ENCODE results near the gene ZNF326.

The ZNF326 gene

DNA sequence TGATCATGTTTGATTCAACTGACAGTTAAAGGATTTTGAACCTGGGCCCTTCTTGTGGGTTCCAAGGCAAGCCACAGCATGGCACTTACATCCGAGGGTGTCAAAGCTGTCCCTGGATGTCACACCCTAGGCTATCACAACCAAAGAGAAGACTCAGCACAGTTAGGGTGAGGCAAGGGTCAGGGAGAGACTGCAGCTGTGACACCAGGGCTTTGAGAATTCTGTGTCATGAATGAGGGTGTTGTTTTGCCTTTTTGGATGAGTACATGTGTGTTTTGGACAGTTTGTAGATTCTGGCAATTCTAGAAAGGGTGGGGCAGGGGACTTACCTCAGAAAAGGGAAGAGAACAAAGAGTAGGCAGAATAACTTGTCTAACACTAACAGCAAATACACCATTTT is 37.8 kb upstream of the ZNF326 start:
- H3K27me3 ChIP-seq (ENCODE audit: control insufficient read depth, low read length) = no peaks in the 10 kb centered on the region
- no peaks in the 10 kb centered on the region for H3K9me3 ChIP-seq (ENCODE audit: control insufficient read depth, insufficient read depth, low read length)
- no peaks in the 10 kb centered on the region for H3K36me3 ChIP-seq (ENCODE audit: control insufficient read depth, low read length)
- no peak overlapping the region for H3K4me3 ChIP-seq (ENCODE audit: low read length)
- no peak overlapping the region for H3K27ac ChIP-seq (ENCODE audit: low read depth, low read length)
- H3K4me2 ChIP-seq (ENCODE audit: low read length) = no peak overlapping the region
- no peaks in the 10 kb centered on the region for H3F3A ChIP-seq (ENCODE audit: control insufficient read depth, insufficient read depth)
- H3K9me2 ChIP-seq (replicated peaks; ENCODE audit: control insufficient read depth, low read length) = no peaks in the 10 kb centered on the region
- no peaks in the 10 kb centered on the region for H3K79me2 ChIP-seq (ENCODE audit: control insufficient read depth, low read length)
- TF ChIP-seq EZH2phosphoT487 (IDR thresholded peaks at IDR 0.05; ENCODE audit: borderline replicate concordance, low read length) = no peak
- TF ChIP-seq, protein P1, sequence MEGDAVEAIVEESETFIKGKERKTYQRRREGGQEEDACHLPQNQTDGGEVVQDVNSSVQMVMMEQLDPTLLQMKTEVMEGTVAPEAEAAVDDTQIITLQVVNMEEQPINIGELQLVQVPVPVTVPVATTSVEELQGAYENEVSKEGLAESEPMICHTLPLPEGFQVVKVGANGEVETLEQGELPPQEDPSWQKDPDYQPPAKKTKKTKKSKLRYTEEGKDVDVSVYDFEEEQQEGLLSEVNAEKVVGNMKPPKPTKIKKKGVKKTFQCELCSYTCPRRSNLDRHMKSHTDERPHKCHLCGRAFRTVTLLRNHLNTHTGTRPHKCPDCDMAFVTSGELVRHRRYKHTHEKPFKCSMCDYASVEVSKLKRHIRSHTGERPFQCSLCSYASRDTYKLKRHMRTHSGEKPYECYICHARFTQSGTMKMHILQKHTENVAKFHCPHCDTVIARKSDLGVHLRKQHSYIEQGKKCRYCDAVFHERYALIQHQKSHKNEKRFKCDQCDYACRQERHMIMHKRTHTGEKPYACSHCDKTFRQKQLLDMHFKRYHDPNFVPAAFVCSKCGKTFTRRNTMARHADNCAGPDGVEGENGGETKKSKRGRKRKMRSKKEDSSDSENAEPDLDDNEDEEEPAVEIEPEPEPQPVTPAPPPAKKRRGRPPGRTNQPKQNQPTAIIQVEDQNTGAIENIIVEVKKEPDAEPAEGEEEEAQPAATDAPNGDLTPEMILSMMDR (IDR thresholded peaks at IDR 0.05; ENCODE audit: low read depth, low read length, poor library complexity, severe bottlenecking) = no peak
- H3K4me1 ChIP-seq (ENCODE audit: control insufficient read depth, low read length) = peaks cover 19% of the 10 kb centered on the region
- H4K20me1 ChIP-seq (ENCODE audit: control insufficient read depth, insufficient read depth, low read depth, low read length) = no peaks in the 10 kb centered on the region

DNA sequence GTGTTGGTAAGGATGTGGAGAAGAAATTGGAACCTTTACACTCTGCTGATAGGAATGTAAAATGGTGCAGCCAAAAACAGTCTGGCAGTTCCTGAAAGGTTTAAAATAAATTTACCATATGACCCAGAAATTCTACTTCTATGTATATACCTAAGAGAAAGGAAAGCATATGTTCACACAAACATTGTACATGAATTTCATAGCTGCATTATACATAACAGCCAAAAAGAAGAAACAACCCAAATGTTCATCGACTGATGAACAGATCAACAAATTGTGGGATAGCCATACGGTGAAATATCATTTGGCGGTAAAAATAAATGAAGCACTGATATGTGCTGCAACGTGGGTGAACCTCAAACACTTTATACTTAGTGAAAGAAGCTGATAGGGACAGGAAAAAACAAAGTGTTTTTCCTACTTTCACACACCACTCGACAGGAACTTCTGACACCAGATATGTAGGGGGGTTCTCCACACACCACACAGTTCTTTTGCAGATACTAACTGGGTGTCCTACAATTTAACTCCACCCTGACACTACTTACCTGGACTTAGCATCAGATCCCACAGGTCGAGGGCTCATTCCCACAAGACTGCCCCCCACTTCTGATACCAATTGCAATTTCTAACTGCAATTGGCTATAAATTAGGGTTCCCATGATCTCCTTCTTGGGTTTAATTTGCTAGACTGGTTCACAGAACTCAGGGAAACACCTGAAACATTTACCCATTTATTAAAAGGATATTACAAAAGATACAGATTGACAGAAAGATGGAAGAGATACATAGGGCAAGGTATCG is 35.9 kb upstream of the ZNF326 start:
- Histone ChIP-seq H3K4me3 (ENCODE audit: low read length) (no peak overlapping the region), H3K4me2 (ENCODE audit: low read length) (no peak overlapping the region), H3K36me3 (ENCODE audit: control insufficient read depth, low read length) (no peaks in the 10 kb centered on the region), H3K9me2 (replicated peaks; ENCODE audit: control insufficient read depth, low read length) (no peaks in the 10 kb centered on the region), H3K79me2 (ENCODE audit: control insufficient read depth, low read length) (no peaks in the 10 kb centered on the region), H3F3A (ENCODE audit: control insufficient read depth, insufficient read depth) (no peaks in the 10 kb centered on the region), H3K9me3 (ENCODE audit: control insufficient read depth, insufficient read depth, low read length) (no peaks in the 10 kb centered on the region), H3K27me3 (ENCODE audit: control insufficient read depth, low read length) (no peaks in the 10 kb centered on the region), H3K27ac (ENCODE audit: low read depth, low read length) (no peak overlapping the region), H3K4me1 (ENCODE audit: control insufficient read depth, low read length) (peaks cover 23% of the 10 kb centered on the region), H4K20me1 (ENCODE audit: control insufficient read depth, insufficient read depth, low read depth, low read length) (no peaks in the 10 kb centered on the region)
- no peak for TF ChIP-seq EZH2phosphoT487 (IDR thresholded peaks at IDR 0.05; ENCODE audit: borderline replicate concordance, low read length)
- TF ChIP-seq, protein P1 (IDR thresholded peaks at IDR 0.05; ENCODE audit: low read depth, low read length, poor library complexity, severe bottlenecking) = no peak

DNA sequence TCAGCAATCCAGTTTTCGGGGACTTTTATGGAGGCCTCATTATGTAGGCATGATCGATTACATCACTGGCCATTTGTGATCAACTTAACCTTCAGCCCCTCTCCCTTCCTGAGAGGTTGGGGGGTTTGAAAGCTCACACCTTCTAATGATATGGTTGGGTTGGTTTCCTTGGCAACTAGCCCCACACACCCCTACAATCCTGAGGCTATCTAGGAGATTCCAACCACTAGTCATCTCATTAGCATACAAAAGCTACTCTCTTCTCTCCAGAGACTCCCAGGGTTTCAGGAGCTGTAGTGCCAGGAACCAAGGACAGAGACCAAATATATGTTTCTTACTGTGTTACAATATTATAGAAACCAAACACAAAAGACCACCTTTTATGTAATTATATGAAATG is 35.2 kb upstream of the ZNF326 start:
- peaks cover 19% of the 10 kb centered on the region for H3K4me1 ChIP-seq (ENCODE audit: control insufficient read depth, low read length)
- no peaks in the 10 kb centered on the region for H3K9me3 ChIP-seq (ENCODE audit: control insufficient read depth, insufficient read depth, low read length)
- no peak overlapping the region for H3K4me2 ChIP-seq (ENCODE audit: low read length)
- no peaks in the 10 kb centered on the region for H4K20me1 ChIP-seq (ENCODE audit: control insufficient read depth, insufficient read depth, low read depth, low read length)
- no peaks in the 10 kb centered on the region for H3K36me3 ChIP-seq (ENCODE audit: control insufficient read depth, low read length)
- H3K4me3 ChIP-seq (ENCODE audit: low read length) = no peak overlapping the region
- no peaks in the 10 kb centered on the region for H3K9me2 ChIP-seq (replicated peaks; ENCODE audit: control insufficient read depth, low read length)
- H3K79me2 ChIP-seq (ENCODE audit: control insufficient read depth, low read length) = no peaks in the 10 kb centered on the region
- TF ChIP-seq, protein P1 (IDR thresholded peaks at IDR 0.05; ENCODE audit: low read depth, low read length, poor library complexity, severe bottlenecking) = no peak
- TF ChIP-seq EZH2phosphoT487 (IDR thresholded peaks at IDR 0.05; ENCODE audit: borderline replicate concordance, low read length) = no peak
- H3F3A ChIP-seq (ENCODE audit: control insufficient read depth, insufficient read depth) = no peaks in the 10 kb centered on the region
- no peaks in the 10 kb centered on the region for H3K27me3 ChIP-seq (ENCODE audit: control insufficient read depth, low read length)
- no peak overlapping the region for H3K27ac ChIP-seq (ENCODE audit: low read depth, low read length)

Data from DOHH2 (cell line).